Measurements from ENCODE around the gene COX6B2.

DNA sequence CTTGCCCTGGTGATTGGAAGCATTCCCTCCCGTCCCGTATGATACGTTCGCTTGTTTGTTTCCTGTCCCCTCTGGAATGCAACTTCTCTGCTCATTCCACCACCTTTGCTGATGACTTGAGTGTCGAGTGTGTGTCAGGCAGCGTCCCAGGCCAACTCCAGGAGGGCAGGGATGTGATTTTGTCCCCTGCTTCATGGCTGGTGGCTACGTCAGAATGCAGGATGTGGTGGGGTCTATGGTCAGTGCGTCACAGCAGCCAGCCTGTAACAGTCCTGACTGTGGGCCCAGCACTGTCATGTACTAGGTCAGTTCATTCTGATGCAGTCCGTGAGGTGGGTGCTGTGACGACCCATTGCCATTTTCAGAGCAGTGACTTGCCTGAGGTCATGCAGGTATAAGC, 54.5 kb downstream of the COX6B2 start:
- TF ChIP-seq CTCF (IDR thresholded peaks at IDR 0.05) (no peak), ZFX (IDR thresholded peaks at IDR 0.05; ENCODE audit: borderline replicate concordance) (no peak)

Data from 22Rv1 (cell line).